ENCODE results near the gene NKTR.

- TF ChIP-seq, protein P1, sequence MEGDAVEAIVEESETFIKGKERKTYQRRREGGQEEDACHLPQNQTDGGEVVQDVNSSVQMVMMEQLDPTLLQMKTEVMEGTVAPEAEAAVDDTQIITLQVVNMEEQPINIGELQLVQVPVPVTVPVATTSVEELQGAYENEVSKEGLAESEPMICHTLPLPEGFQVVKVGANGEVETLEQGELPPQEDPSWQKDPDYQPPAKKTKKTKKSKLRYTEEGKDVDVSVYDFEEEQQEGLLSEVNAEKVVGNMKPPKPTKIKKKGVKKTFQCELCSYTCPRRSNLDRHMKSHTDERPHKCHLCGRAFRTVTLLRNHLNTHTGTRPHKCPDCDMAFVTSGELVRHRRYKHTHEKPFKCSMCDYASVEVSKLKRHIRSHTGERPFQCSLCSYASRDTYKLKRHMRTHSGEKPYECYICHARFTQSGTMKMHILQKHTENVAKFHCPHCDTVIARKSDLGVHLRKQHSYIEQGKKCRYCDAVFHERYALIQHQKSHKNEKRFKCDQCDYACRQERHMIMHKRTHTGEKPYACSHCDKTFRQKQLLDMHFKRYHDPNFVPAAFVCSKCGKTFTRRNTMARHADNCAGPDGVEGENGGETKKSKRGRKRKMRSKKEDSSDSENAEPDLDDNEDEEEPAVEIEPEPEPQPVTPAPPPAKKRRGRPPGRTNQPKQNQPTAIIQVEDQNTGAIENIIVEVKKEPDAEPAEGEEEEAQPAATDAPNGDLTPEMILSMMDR (IDR thresholded peaks at IDR 0.05; ENCODE audit: insufficient read depth, low read length): no peak
- TF ChIP-seq GABPA (IDR thresholded peaks at IDR 0.05; ENCODE audit: low read depth): no peak
These were observed 44.3 kb upstream of the NKTR start for GRCh38 chr3:42556089-42556632.
